Panc1 (cell line): ENCODE measurements around the gene P2RY12. TPM values are rescaled to one million over a fixed set of nuclear protein-coding genes. Genes with fewer than 3 reads are reported as not detected.
A peak's percentile ranks its signal among the peaks of the same experiment; 100 is the strongest.

Experiments used
- ATAC-seq: fragments of 200-7000 bp; cut with Tn5 transposase; 2 replicates; pipeline ENCODE4 v1.9.1; 2020; ENCODE audit warnings: mild to moderate bottlenecking, moderate library complexity
- BruUV-seq: library from RNA; stranded (reverse); fragments of 400-500 nt; replicated peaks from 2 replicates; lab custom pipeline; 2021; lab: Mats Ljungman, UMichigan
- CTCF ChIA-PET: fragments of 300-600 bp; sonication (Branson Sonifier 250); formaldehyde crosslinking; loops from one replicate; lab custom pipeline; 2022; ENCODE audit warnings: antibody characterized with exemption; lab: Charles Lee
- POLR2A ChIA-PET: fragments of 300-600 bp; sonication (Branson Sonifier 250); formaldehyde crosslinking; loops from one replicate; lab custom pipeline; 2022; ENCODE audit warnings: antibody characterized with exemption; lab: Charles Lee
- DNase-seq: peaks from one replicate; pipeline ENCODE4 v3.0.0-alpha.2; 2010; ENCODE audit warnings: low read depth, low spot score
- H3K27ac ChIP-seq: 2 replicates; pipeline ENCODE4 v1.5.1; 2011; ENCODE audit warnings: mild to moderate bottlenecking, low read length, inconsistent platforms
- H3K27me3 ChIP-seq: fragments of 200-500 bp; sonication (Bioruptor generic); 2 replicates; pipeline ENCODE4 v1.6.0; 2014; ENCODE audit warnings: low read length, inconsistent platforms; ENCODE audit not compliant: control insufficient read depth, insufficient read depth
- H3K36me3 ChIP-seq: fragments of 200-500 bp; sonication (Bioruptor generic); 2 replicates; pipeline ENCODE4 v1.5.1; 2014; ENCODE audit warnings: inconsistent platforms, mild to moderate bottlenecking, low read length, moderate library complexity; ENCODE audit not compliant: control insufficient read depth, insufficient read depth
- H3K4me1 ChIP-seq: 2 replicates; pipeline ENCODE4 v1.5.1; 2011; ENCODE audit warnings: inconsistent platforms, mild to moderate bottlenecking, low read length, moderate library complexity; ENCODE audit not compliant: control insufficient read depth, insufficient read depth
- H3K4me3 ChIP-seq, 2 experiments: 2 replicates each; pipeline ENCODE4 v1.5.1; 2011 to 2012; ENCODE audit warnings: low read depth in 2 of 2, low read length in 2 of 2, mild to moderate bottlenecking in 2 of 2, inconsistent platforms in 1 of 2, moderate library complexity in 1 of 2
- H3K9me3 ChIP-seq: fragments of 200-500 bp; sonication (Bioruptor generic); 2 replicates; pipeline ENCODE4 v1.5.1; 2014; ENCODE audit warnings: low read depth, mild to moderate bottlenecking, inconsistent platforms, low read length, moderate library complexity; ENCODE audit not compliant: control insufficient read depth, insufficient read depth
- CTCF ChIP-seq: fragments of 450-650 bp; IDR thresholded peaks from 2 replicates; pipeline ENCODE4 v1.5.1; 2017; ENCODE audit warnings: mild to moderate bottlenecking
- POLR2AphosphoS5 ChIP-seq: IDR thresholded peaks from 2 replicates; pipeline ENCODE4 v1.6.1; 2012; ENCODE audit warnings: mild to moderate bottlenecking, low read depth, low read length, moderate library complexity
- REST ChIP-seq, 2 experiments: IDR thresholded peaks; 2 replicates each; pipeline ENCODE4 v1.6.1; 2011 to 2012; ENCODE audit warnings: low read depth in 2 of 2, control low read depth in 1 of 2, low read length in 1 of 2, mild to moderate bottlenecking in 1 of 2, moderate library complexity in 1 of 2; ENCODE audit not compliant: insufficient read depth in 1 of 2
- SIN3A ChIP-seq: IDR thresholded peaks from 2 replicates; pipeline ENCODE4 v1.6.1; 2012; ENCODE audit warnings: low read depth, mild to moderate bottlenecking, low read length, moderate library complexity, borderline replicate concordance; ENCODE audit not compliant: insufficient read depth
- TCF7L2 ChIP-seq: IDR thresholded peaks from 2 replicates; pipeline ENCODE4 v1.6.1; 2011; ENCODE audit warnings: mild to moderate bottlenecking, low read depth, low read length, inconsistent platforms
- in situ Hi-C: cut with HindIII; loops from 2 replicates; pipeline ENCODE4 v1.10.0; 2016; ENCODE audit warnings: low sequenced_read_pairs, low pct_unique_long_range_greater_than_20kb
- intact Hi-C: fragments of 100-400 bp; cut with micrococcal nuclease; formaldehyde crosslinking; loops from one replicate; pipeline ENCODE4 v1.10.0; 2022; ENCODE audit not compliant: unreplicated experiment
- total RNA-seq: library from RNA; stranded (reverse); gene quantifications from one replicate; pipeline ENCODE4 v1.2.1, GENCODE V29; 2021; ENCODE audit not compliant: unreplicated experiment

The P2RY12 gene
- total RNA-seq, 1 experiment from 2014 or later = not detected

GRCh38 chr3:151305775-151306151 is 78.8 kb downstream of the P2RY12 start:
- Histone ChIP-seq H3K36me3 (no peaks in the 10 kb centered on the region), H3K27me3 (no peaks in the 10 kb centered on the region), H3K9me3 (no peaks in the 10 kb centered on the region), H3K4me3 (no peak overlapping the region), H3K4me1 (no peaks in the 10 kb centered on the region), H3K27ac (no peak overlapping the region)
- DNase-seq = no peak
- ATAC-seq = no peak
- TF ChIP-seq CTCF = no peak
- intact Hi-C loops (no loop called here), in situ Hi-C loops (no loop called here)
- BruUV-seq = no TSS peak
- ChIA-PET CTCF (no interaction called here), POLR2A (no interaction called here)

DNA sequence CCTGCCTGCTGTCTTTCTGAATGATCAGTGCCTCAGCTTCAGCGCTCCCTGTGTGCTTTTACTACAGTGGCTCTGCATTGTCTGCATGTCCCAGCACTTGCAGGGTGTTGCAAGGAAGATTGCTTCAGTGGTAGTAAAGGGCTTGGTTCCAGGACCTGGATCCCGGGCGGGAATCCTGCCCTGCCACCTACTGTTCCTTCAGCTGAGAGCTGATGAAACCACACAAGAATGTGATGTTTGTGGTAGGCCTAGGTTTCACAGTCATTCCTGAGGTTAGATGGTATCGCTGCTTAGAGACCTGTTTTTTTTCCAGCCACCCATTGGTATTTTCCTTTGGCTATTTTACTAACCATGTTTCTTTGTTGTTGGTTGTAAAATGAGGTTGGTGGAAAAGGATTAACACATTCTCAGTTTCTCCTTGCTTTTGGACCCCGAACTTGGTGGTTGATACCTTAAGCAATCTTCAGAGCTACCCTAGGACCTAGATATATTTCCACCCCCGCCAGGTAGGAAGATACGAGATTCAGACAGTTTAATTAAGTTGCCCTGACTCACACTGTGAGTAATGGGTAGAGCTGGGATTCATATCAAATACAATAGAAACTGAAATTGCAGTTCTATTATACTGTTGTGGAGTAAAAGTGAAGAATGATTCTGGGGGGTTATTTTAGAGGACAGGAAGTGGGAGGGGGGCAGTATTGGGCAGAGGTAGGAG is 79.3 kb downstream of the P2RY12 start:
- TF ChIP-seq REST (IDR thresholded peaks at IDR 0.05; ENCODE audit: insufficient read depth in 1 of 2, low read depth in 2 of 2, low read length in 1 of 2) (no peak), TCF7L2 (0 out of 2 replicates have a peak, but pooled peaks have one; percentile 42)
- no TSS peak for BruUV-seq
- in situ Hi-C loops = no loop called here

GRCh38 chr3:151303751-151304150 is 80.8 kb downstream of the P2RY12 start:
- no peak for DNase-seq
- Histone ChIP-seq H3K27ac (no peak overlapping the region), H3K4me1 (no peaks in the 10 kb centered on the region), H3K27me3 (no peaks in the 10 kb centered on the region), H3K4me3 (no peak overlapping the region), H3K9me3 (no peaks in the 10 kb centered on the region), H3K36me3 (no peaks in the 10 kb centered on the region)
- TF ChIP-seq CTCF (no peak), REST (IDR thresholded peaks at IDR 0.05; ENCODE audit: insufficient read depth in 1 of 2, low read depth in 2 of 2, low read length in 1 of 2) (no peak), TCF7L2 (no peak), SIN3A (no peak), POLR2AphosphoS5 (no peak)
- ChIA-PET CTCF (no interaction called here), POLR2A (no interaction called here)
- intact Hi-C loops (no loop called here), in situ Hi-C loops (no loop called here)
- no peak for ATAC-seq
- BruUV-seq = no TSS peak

More for the DNA sequence above, 79.3 kb downstream of the P2RY12 start:
- Histone ChIP-seq H3K36me3 (no peaks in the 10 kb centered on the region), H3K4me3 (no peak overlapping the region), H3K27ac (no peak overlapping the region), H3K27me3 (no peaks in the 10 kb centered on the region), H3K4me1 (no peaks in the 10 kb centered on the region), H3K9me3 (no peaks in the 10 kb centered on the region)
- intact Hi-C loops = no loop called here
- CTCF ChIA-PET = no interaction called here
- no peak for DNase-seq
- ATAC-seq = peak; percentile 94
- POLR2A ChIA-PET = no interaction called here
